ENCODE results near the gene CFAP100. TPM values are rescaled to one million over a fixed set of nuclear protein-coding genes. Genes with fewer than 3 reads are reported as not detected.

The CFAP100 gene
- total and polyA plus RNA-seq, 12 donors, result 0.17 TPM; not detected in 11

GRCh38 chr3:126432361-126433104 is 37.8 kb downstream of the CFAP100 start:
- TF ChIP-seq CTCF (IDR thresholded peaks at IDR 0.05) (no peak), POLR2A (IDR thresholded peaks at IDR 0.05) (no peak)
- peak in 3 of 7 donors; percentile 15 to 43 (median 35) for DNase-seq
- Histone ChIP-seq H3K9me3 (replicated peaks in 1 of 3) (no peaks in the 10 kb centered on the region), H3K4me3 (no peak overlapping the region), H3K27me3 (no peaks in the 10 kb centered on the region), H3K36me3 (replicated peaks in 1 of 2) (peaks cover 0 to 9% of the 10 kb centered on the region in 2 donors), H3K4me1 (replicated peaks in 1 of 2) (no peaks in the 10 kb centered on the region), H3K27ac (no peak overlapping the region)
- 59 to 72% (median 68%) methylated on average over 2 to 4 of the region's 4 CpGs for WGBS, 4 donors
- intact Hi-C loops (cut with DNase I), result no loop called here

GRCh38 chr3:126433105-126433430 is 38.4 kb downstream of the CFAP100 start:
- no peak for DNase-seq
- intact Hi-C loops (cut with DNase I), result no loop called here

GRCh38 chr3:126433496-126434263 is 39.0 kb downstream of the CFAP100 start:
- Histone ChIP-seq H3K36me3 (replicated peaks in 1 of 2) (peaks cover 0 to 21% of the 10 kb centered on the region in 2 donors), H3K4me3 (no peak overlapping the region)
- peak in 3 of 7 donors; percentile 25 to 51 (median 35) for DNase-seq

More at GRCh38 chr3:126433105-126433430, 38.4 kb downstream of the CFAP100 start:
- TF ChIP-seq POLR2A (IDR thresholded peaks at IDR 0.05), result no peak
- TF ChIP-seq CTCF (IDR thresholded peaks at IDR 0.05), result no peak
- Histone ChIP-seq H3K27me3 (no peaks in the 10 kb centered on the region), H3K36me3 (replicated peaks in 1 of 2) (peaks cover 0 to 15% of the 10 kb centered on the region in 2 donors), H3K4me3 (no peak overlapping the region), H3K27ac (no peak overlapping the region), H3K9me3 (replicated peaks in 1 of 3) (no peaks in the 10 kb centered on the region), H3K4me1 (replicated peaks in 1 of 2) (no peaks in the 10 kb centered on the region)
- 95 to 100% (median 99%) methylated on average over 2 to 6 of the region's 6 CpGs for WGBS, 4 donors

More at GRCh38 chr3:126433496-126434263, 39.0 kb downstream of the CFAP100 start:
- H3K27me3 ChIP-seq, result no peaks in the 10 kb centered on the region
- intact Hi-C loops (cut with DNase I), result no loop called here
- H3K9me3 ChIP-seq (replicated peaks in 1 of 3), result no peaks in the 10 kb centered on the region
- 87 to 94% (median 91%) methylated on average over 8 to 13 of the region's 13 CpGs for WGBS, 4 donors
- H3K4me1 ChIP-seq (replicated peaks in 1 of 2), result no peaks in the 10 kb centered on the region
- TF ChIP-seq CTCF (IDR thresholded peaks at IDR 0.05), result no peak
- no peak for TF ChIP-seq POLR2A (IDR thresholded peaks at IDR 0.05)
- H3K27ac ChIP-seq, result no peak overlapping the region

Data from adrenal gland (tissue), 12 donors.